PFSK-1 (cell line): Measurements from ENCODE around the gene FCGR3A.

Source experiments
- FOXP2 ChIP-seq: optimal IDR thresholded peaks from 2 replicates; pipeline ENCODE3; 2011; ENCODE audit warnings: borderline replicate concordance, control low read depth, inconsistent platforms; ENCODE audit not compliant: insufficient read depth; ENCODE audit errors: extremely low read length, extremely low read depth
- POLR2AphosphoS5 ChIP-seq: IDR thresholded peaks from 2 replicates; pipeline ENCODE4 v1.6.1; 2012; ENCODE audit warnings: low read depth, mild to moderate bottlenecking, control low read depth, low read length, moderate library complexity
- REST ChIP-seq, 2 experiments: IDR thresholded peaks; 2 replicates each; pipeline versions ENCODE4 v1.6.1 to v1.8.0; 2011 to 2012; ENCODE audit warnings: low read depth in 2 of 2, low read length in 2 of 2, control low read depth in 1 of 2, inconsistent platforms in 1 of 2, mild to moderate bottlenecking in 1 of 2, moderate library complexity in 1 of 2; ENCODE audit not compliant: insufficient read depth in 1 of 2
- SIN3A ChIP-seq: IDR thresholded peaks from 2 replicates; pipeline ENCODE4 v1.6.1; 2012; ENCODE audit warnings: mild to moderate bottlenecking, low read length, moderate library complexity, borderline replicate concordance; ENCODE audit not compliant: insufficient read depth
- TAF1 ChIP-seq: IDR thresholded peaks from 2 replicates; pipeline ENCODE4 v1.6.1; 2012; ENCODE audit warnings: low read length, control low read depth, borderline replicate concordance; ENCODE audit not compliant: insufficient read depth

DNA sequence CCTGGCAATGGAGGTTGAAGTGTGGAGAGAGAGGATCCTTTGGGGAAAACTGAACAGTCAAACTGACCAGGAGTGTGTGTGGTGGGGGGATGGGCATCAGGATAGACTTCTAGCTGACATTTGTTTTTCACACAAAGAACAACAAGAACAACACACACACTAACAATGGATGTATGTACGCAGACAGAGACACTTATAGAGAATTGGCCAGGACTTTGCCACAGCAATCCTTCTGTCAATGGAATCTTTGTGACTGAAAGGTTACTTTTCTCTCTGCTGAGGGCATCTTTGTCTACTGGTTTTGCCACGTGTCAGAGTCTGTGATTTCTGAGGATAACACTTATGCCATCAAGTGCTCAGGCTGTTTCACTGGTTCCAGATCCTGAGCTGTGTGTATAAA is 56.8 kb downstream of the FCGR3A start:
- TF ChIP-seq REST (IDR thresholded peaks at IDR 0.05; ENCODE audit: insufficient read depth in 1 of 2, low read depth in 2 of 2, low read length in 2 of 2) (no peak), POLR2AphosphoS5 (no peak), TAF1 (no peak), SIN3A (no peak), FOXP2 (no peak)
